T-helper 2 cell treated with Interferon-gamma antibody and Interleukin-4, amounts not matched to agents 100 ng/mL and 5 ng/mL, for 36 hours (primary cell): Measurements from ENCODE around the gene HHIPL1. TPM values are rescaled to one million over a fixed set of nuclear protein-coding genes. Genes with fewer than 3 reads are reported as not detected.

Experiments
- intact Hi-C: fragments of 100-400 bp; cut with micrococcal nuclease; formaldehyde crosslinking; loops from one replicate; pipeline ENCODE4 v1.15.1; 2023
- total RNA-seq: library from RNA; stranded (reverse); gene quantifications from 2 replicates; pipeline ENCODE4 v1.2.3, GENCODE V29; 2022

Gene HHIPL1
- 0.02 TPM in 1 of 2 replicates, not detected in the other for total RNA-seq

GRCh38 chr14:99644723-99645544 is at the start of gene HHIPL1:
TSS of gene HHIPL1 (plus strand) at chr14:99645129. CDS start at chr14:99645208, 79 bp downstream.
- intact Hi-C loops: no loop called here

- intact Hi-C loops: loop anchor here (1.0 kb wide), 1 partner anchor 9 kb away; the partner anchor contains the start of gene CCDC85C
These were observed 49.4 kb upstream of the HHIPL1 start for GRCh38 chr14:99595524-99595923.

DNA sequence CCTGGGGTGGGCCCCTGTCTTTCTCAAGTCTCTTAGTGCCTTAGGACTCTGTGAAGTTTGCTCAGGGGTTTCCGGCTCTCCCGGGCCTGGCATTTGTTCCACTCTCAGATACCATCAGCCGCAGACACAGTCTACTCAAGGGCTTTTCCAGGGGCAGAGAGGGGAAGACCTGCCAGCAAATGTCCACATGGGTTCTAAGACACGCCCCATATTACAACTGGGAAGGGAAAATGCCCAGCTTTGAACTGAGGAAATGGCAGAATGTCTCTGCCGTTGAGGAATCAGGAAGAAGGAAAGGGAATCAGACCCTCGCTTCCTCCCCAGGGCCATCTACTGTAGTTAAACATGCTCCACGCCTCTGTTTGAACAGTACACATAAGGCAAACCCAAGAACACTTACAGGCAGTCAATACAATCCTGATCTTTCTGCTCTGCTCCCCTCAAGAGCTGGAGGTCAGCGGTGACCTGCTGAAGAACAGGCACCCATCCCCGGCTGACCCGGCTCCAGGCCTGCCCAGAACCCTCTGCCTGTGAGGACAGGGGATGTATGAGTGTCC is 48.8 kb upstream of the HHIPL1 start:
- intact Hi-C loops: no loop called here

GRCh38 chr14:99596772-99597171 is 48.2 kb upstream of the HHIPL1 start:
- intact Hi-C loops: no loop called here

DNA sequence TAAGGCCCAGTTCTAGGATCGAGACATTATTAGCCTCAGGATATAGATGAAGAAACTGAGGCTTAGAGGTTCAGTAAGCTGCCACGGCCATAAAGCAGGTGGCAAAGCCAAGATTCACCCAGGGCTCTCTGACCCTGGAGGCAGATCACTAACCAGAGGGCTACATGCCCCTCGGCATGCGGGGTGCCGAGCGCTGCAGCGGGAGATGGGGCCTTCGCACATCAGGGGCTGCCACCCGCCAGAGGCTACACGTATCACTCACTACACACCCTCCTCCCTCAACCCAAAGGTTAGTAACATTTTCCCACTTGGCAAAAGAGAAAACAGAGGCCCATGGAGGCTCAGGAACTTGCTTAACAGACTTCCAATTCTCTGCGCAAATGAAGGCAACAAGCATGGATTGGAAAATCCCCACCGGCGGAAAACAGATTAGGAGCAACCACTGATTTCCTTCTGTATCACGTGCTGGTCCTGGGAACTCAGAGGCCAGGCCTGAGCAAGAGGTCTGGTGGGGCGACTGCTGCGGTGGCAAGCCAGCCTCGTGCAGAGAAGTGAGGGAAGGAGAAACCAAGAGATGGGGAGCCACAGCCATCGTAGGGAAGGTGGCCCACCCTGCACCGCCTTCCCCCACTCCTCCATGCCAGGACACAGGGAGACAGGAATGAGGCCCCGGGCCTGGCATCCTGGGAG is 46.9 kb upstream of the HHIPL1 start:
- intact Hi-C loops: no loop called here

GRCh38 chr14:99598774-99599173 is 46.2 kb upstream of the HHIPL1 start:
- intact Hi-C loops: no loop called here

DNA sequence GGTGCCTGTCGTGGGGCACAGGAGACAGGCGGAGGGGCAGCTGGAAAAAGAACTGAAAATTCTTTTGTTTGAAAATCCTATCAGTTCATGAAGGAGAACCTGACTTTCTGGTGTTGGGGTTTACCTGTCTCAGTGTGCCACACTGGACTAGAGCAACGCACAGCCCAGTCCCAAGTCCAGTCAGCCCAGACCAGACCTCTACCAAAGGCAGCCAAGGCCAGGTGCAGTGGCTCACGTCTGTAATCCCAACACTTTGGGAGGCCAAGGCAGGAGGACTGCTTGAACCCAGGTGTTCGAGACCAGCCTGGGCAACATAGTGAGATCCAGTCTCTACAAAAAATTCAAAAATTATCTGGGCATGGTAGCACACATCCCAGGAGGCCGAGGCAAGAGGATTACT is 45.5 kb upstream of the HHIPL1 start:
- intact Hi-C loops: no loop called here

- intact Hi-C loops: loop anchor here (10.0 kb wide), 1 partner anchor 634 kb away; the partner anchor contains the start of gene YY1
These were observed 44.6 kb upstream of the HHIPL1 start for GRCh38 chr14:99600232-99600888.

DNA sequence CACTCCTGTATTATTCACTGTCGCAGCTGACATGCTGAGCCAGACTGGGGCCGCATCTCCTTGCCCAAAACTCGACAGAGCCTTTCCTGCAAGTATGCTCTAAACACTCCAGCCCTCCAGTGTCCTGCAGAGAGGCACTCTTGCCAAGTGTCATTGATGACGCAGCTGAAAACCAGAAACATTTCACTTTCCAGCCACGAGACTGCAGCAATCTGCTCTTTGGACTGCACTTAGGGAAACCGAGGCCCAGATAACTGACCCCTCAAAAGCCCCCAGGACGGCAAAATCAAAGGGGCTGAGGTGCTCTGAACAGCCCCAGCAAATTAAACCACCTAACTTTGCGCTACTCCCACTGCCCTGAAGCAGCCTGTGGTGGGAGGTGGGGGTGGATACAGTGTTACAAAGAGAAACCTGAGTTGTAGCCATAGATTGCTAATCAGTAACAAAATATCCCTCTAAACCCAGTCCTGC is 43.5 kb upstream of the HHIPL1 start:
- intact Hi-C loops: loop anchor here (10.0 kb wide), 1 partner anchor 633 kb away; the partner anchor contains the start of gene YY1

- intact Hi-C loops: loop anchor here (10.0 kb wide), 1 partner anchor 633 kb away; the partner anchor contains the start of gene YY1
These were observed 42.7 kb upstream of the HHIPL1 start for GRCh38 chr14:99602054-99602787.

- intact Hi-C loops: loop anchor here (10.0 kb wide), 1 partner anchor 632 kb away; the partner anchor contains the start of gene YY1
These were observed 42.0 kb upstream of the HHIPL1 start for GRCh38 chr14:99602788-99603415.

- intact Hi-C loops: loop anchor here (1.0 to 10.0 kb wide), 4 partner anchors 8 to 631 kb away; partner anchors contain the start of genes CCNK, CYP46A1 and YY1
These were observed 41.3 kb upstream of the HHIPL1 start, which contains the start of gene CCDC85C for GRCh38 chr14:99603471-99604277. TSS of gene CCDC85C (minus strand) at chr14:99604207. CDS start at chr14:99603959, 248 bp downstream.

- intact Hi-C loops: loop anchor here (1.0 to 10.0 kb wide), 4 partner anchors 9 to 630 kb away; partner anchors contain the start of genes CCNK, CYP46A1 and YY1
These were observed 40.6 kb upstream of the HHIPL1 start for GRCh38 chr14:99604278-99604765.

DNA sequence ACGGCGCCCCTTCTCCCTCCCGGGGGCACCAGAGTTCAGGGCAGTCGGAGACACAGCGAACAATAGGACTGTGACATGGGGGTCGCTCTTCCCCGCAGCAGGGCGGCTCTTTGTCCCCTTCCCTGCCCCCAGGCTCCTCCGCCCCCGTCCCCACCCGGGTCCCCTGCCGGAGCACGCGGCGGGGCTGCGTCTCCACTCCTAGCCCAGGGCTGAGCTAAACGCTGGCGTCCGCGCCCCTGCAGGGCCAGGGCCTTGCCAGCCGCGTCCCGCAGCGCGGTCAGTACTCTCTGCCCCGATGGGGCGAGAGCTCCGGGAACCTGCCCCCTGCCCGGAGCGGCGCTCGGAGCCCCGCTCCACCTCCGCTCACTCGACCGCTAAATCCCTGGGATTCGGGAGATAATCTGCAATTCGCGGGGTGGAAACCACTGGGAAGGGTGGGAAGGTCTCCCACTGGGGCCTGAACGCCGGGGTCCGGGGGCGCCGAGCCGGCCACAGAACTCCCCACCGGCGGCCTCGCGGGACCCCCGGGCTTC is 40.1 kb upstream of the HHIPL1 start:
- intact Hi-C loops: loop anchor here (1.0 to 10.0 kb wide), 4 partner anchors 10 to 630 kb away; partner anchors contain the start of genes CCNK, CYP46A1 and YY1

GRCh38 chr14:99605299-99605961 is 39.5 kb upstream of the HHIPL1 start:
- intact Hi-C loops: loop anchor here (10.0 kb wide), 1 partner anchor 629 kb away; the partner anchor contains the start of gene YY1

- intact Hi-C loops: loop anchor here (10.0 kb wide), 1 partner anchor 628 kb away; the partner anchor contains the start of gene YY1
These were observed 38.6 kb upstream of the HHIPL1 start for GRCh38 chr14:99606359-99606758.

DNA sequence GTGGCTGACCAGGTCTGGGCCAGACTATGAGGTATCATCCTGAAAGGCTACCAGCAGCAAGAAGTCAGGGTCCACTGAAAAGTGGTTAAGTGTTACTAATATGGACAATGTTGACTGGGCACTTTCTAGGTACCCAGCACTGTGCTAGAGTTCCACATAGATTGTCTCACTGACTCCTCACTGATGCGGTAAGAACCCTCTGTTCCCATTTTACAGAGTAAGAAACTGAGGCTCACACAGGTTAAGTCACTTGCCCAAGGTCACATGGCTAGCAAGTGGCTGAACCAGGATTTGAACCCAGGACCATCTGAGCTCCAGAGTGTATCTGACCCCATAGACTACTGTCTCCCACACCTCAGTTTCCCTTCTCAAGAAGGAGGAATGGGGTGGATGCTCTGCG is 36.3 kb upstream of the HHIPL1 start:
- intact Hi-C loops: loop anchor here (10.0 kb wide), 1 partner anchor 626 kb away; the partner anchor contains the start of gene YY1
